GM12865 (cell line): ENCODE results near the gene RTTN.

Source experiments
- DNase-seq: peaks from one replicate; pipeline ENCODE4 v3.0.0; 2010; ENCODE audit warnings: low read depth
- H3K4me3 ChIP-seq: 2 replicates; pipeline ENCODE4 v1.5.1; 2011; ENCODE audit warnings: mild to moderate bottlenecking, low read depth, low read length, control low read depth
- TF ChIP-seq, protein P1 (sequence below): IDR thresholded peaks from 2 replicates; pipeline ENCODE4 v1.5.1; 2011; ENCODE audit warnings: low read length, control low read depth, low read depth, inconsistent platforms; ENCODE audit not compliant: insufficient read depth; ENCODE audit errors: missing control alignments

Gene RTTN

DNA sequence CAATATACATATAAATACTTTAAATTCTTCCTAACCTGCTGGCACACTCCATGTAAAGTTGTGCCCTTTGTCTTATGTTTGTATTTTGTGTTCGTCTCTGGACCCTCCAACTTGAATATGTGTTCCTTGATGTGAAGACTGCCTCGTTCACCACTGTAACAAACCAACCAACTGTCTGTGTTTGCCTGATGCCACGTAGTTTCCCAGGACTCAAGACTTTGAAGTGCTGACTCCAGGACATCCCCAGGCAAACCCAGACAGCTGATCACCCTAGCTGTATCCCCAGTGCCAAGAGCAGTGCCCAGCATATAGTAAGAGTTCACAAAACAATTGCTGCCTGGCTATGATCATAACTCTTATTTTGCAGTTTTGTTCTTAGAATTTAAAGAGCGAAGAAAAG is 242.3 kb downstream of the RTTN start:
- DNase-seq: no peak
- no peak overlapping the region for H3K4me3 ChIP-seq
- TF ChIP-seq, protein P1, sequence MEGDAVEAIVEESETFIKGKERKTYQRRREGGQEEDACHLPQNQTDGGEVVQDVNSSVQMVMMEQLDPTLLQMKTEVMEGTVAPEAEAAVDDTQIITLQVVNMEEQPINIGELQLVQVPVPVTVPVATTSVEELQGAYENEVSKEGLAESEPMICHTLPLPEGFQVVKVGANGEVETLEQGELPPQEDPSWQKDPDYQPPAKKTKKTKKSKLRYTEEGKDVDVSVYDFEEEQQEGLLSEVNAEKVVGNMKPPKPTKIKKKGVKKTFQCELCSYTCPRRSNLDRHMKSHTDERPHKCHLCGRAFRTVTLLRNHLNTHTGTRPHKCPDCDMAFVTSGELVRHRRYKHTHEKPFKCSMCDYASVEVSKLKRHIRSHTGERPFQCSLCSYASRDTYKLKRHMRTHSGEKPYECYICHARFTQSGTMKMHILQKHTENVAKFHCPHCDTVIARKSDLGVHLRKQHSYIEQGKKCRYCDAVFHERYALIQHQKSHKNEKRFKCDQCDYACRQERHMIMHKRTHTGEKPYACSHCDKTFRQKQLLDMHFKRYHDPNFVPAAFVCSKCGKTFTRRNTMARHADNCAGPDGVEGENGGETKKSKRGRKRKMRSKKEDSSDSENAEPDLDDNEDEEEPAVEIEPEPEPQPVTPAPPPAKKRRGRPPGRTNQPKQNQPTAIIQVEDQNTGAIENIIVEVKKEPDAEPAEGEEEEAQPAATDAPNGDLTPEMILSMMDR: no peak

DNA sequence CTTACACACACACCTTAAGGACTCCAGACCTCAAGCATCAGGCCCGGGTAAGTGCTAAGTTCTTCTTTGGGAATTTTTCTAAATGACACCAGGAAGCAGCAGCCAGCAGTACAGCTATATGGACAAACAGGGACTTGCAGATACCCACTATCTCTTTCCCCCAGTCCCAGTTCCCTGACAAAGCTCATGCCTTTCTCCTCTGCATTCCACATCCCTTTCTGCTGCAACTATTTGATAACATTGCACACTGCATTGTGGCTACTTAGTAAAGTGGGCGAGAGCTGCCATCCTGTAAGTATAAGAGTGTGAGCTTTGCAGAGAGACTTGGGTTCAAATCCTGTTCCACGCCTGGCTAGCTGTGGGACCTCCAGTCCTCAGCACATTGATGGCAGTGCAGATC is 243.8 kb downstream of the RTTN start:
- TF ChIP-seq, protein P1: no peak
- no peak for DNase-seq
- H3K4me3 ChIP-seq: no peak overlapping the region

DNA sequence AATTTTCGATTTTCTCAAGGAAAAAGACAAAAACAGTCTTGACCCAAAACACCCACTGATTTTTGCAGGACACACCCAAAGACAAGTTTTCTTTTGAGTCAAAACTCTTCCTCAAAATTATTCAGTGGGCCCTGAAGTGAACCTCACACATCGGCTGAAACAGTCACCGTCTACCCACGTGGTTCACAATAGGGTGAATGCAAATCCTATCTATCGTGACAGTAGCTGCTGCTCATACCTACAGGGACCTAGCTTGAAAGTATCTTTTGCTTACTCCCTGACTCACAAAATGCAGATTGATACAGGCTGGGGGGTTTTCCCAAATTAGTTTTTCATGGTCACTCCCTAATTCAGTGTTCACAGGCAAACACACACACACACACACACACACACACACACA is 247.1 kb downstream of the RTTN start:
- TF ChIP-seq, protein P1: no peak
- peak; percentile 74 for DNase-seq
- H3K4me3 ChIP-seq: no peak overlapping the region

DNA sequence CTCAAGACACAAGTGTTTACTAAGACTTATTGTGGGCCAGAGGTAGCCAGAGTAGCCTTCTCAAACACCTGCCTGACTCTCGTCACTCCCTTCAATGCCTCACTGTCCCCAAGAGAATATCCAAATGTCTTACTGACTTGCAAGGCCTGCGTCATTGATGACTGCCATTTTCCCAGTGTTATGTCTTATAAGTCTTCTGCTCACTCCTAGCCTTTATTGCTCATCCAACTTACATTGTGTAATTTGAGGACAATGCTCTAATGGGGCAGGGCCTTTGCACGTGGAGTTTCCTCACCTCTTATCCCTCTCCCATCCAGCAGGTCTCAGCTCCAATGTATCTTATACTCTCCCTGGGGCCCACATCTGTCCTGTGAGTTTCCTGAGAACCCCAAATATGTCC is 247.7 kb downstream of the RTTN start:
- TF ChIP-seq, protein P1: no peak
- no peak overlapping the region for H3K4me3 ChIP-seq
- no peak for DNase-seq

DNA sequence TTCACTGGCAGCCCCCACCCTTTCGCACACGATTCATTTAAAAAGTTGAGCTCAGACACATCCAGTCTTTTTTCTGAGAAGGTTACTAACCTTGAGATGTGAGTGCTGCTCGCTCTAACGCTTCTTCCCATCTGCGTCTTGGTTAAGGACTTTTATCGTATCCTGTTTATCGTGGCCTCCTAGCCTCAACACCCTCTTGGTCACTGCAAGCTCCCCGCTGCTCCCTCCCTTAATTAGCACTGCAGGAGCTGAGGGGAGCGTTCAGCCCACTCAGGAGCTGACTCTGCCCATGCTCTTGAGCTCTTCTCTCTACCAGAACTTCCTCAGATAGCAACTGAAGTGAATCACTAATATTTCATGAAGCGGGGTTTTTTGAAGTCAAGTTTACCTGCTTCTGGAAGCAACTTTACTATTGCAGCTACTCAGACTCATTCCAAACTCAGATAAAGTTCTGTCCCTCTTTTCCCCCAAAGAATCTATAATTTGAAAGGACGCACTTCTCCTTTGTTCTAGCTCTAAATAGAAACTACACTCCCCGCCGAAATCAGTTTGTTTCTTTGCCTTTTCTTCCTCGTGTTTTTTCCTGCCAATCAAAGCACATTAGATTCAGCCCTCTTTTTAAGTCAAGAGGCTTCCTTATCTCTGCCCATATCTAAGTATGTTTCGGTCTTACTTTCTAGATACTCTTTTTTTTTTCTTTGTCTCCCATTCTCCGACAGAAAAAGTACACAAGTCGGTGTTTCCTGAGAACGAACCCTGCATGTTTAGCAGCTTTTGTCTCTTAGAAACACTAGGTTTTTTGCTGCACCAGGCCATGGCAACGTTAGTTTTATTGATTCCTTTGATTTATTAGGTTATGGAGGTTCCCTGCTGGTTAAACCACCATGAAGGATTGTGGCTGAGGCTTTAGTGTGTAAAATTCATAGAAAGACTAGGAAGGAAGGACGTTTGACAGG is 248.5 kb downstream of the RTTN start:
- TF ChIP-seq, protein P1: no peak
- DNase-seq: no peak
- no peak overlapping the region for H3K4me3 ChIP-seq

DNA sequence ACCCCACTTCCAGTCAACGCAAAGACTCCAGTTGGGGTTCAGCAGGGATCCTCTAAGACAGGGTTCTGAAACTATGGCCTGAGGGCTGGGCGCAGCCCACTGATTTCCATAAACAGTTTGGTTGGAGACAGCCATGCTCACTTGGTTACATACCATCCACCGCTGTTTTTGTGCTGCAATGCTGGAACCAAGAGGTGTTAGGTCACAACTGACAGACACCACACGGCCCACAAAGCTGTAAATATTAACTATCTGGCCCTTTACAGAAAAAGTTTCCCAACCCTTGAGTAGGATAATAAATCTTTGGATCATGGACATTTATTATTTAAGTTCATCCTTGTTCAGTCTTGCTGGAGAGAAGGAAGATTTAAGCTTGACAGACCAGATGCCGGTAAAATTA is 249.4 kb downstream of the RTTN start:
- TF ChIP-seq, protein P1: no peak
- DNase-seq: no peak
- H3K4me3 ChIP-seq: no peak overlapping the region
